Measurements from ENCODE around the gene MRPS22. TPM values are rescaled to one million over a fixed set of nuclear protein-coding genes. Genes with fewer than 3 reads are reported as not detected.

Gene MRPS22
- total RNA-seq = 69.2 TPM

DNA sequence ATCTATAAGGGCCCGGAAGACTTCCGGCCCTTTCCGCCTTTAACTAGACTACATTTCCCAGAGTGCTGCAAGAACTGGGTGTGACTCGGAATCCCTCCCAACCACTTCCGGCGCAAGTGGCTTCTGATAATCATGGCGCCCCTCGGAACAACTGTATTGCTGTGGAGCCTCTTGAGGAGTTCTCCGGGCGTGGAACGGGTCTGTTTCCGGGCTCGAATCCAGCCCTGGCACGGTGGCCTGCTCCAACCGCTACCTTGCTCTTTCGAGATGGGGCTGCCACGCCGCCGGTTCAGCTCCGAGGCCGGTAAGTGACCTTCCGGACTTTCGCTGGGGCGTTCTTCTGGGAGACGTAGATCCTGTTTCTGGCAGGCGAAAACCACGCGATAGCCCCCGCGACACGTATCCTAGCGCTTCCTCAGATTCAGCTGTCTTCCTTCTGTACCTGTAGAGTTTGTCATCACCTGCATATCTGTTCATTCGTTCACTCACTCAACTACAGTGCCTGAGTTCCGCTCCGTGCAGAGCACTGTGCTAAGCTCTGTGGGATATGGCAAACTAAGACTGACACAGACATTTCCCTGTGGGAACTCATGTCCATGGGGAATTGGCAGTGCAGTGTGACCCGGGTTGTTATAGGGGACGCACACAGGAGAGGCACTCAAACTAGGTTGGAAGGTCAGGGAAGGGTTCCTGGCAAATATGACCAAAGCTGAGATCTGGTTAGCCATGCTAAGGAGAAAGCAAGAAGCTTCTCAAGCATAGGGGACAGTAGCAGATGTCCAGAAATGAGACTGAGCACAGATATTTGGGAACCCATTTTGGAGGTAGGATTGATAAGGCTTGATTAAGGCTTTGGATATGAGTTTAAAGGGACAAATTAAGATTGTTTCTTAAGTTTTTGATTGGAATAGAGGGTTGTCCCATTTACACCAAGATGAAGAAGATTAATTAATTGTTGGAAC lies at the start of gene MRPS22:
Gene MRPS22, plus strand, starts transcription at position 126 of the 962 bp plus-strand sequence. Its CDS starts 7 bp downstream, at position 133.

DNA sequence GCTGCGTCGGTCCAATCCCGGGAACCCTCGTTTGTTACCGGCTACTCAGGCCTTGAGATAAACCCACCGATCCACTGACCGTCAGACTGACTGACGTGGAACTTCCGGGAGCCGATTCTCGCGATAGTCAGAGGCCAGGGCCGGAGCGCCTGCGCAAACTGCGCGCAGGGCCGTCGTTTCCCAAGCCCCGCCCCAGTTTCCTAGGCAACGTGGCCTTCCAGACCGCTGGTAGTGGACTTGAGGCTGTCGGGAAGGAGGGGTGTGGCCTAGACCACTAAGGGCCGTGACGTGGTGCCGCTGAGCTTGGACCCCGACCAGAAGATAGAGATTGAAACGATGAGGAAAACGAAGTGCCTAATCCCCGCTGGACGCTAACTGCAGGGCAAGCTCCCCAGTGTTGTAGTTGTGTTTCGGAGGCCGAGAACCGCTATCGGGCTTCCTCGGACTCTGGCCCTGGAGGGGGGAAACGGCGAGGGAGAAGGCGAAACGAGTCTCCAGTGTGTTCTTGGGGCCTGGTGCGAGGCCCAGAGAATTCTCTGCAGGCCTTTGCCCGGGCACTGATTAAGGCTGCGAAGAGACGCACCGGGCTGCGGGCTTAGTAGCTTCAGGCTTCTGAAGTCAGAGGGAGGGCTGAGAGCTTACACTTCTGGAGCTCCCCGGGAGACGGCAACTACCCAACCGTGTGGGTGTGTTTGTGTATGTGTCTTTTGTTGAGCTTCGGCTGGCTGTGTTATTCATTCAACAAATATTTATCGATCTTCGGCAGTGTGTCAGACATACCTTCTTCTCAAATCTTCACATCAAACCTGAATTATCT lies 45.9 kb downstream of the MRPS22 start, which contains the start of gene COPB2:
Gene COPB2, minus strand, starts transcription at position 96 of the 817 bp plus-strand sequence. CDS start 97 bp downstream, outside the sequence.

Small RNA genes lying within 50 kb of the gene (small RNA-seq; reads per million reads assigned to genes)
- not detected for gene RF00026

Other genes with a start within 250 kb of the MRPS22 start
- gene COPB2, start 45.6 kb downstream of the MRPS22 start, total RNA-seq = 111 TPM
- gene RBP2, start 132.5 kb downstream of the MRPS22 start, total RNA-seq = not detected
- 42.0 TPM for gene RBP1, start 195.7 kb downstream of the MRPS22 start, total RNA-seq